ENCODE results near the gene TMC7.

DNA sequence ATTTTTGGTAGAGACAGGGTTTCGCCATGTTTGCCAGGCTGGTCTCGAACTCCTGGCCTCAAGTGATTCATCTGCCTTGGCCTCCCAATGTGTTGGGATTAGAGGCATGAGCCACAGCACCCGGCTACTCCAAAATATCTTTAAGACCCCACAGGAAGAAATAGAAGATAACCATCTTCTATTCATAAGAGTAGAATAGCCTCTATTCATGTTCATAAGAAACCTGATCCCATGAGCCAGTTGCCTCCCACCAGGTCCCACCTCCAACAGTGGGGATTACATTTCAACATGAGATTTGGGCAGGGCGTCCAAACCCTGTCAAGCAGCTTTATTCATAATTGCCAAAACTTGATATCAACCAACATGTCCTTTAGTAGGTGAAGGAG is 13.9 kb upstream of the TMC7 start:
- TF ChIP-seq RAD21 (IDR thresholded peaks at IDR 0.05; ENCODE audit: low read length) = no peak
- TF ChIP-seq CTCF (IDR thresholded peaks at IDR 0.05) = no peak
- no peak for TF ChIP-seq SMC3 (IDR thresholded peaks at IDR 0.05; ENCODE audit: low read depth, low read length)

Data from SK-N-SH (cell line).